AG04450 (cell line): ENCODE measurements around the gene EVPLL. TPM values are rescaled to one million over a fixed set of nuclear protein-coding genes. Genes with fewer than 3 reads are reported as not detected.
"Not testable (repeated sequence)": the region's sequence is repeated elsewhere in the genome, so short reads cannot be mapped to it uniquely, and the experiment has no call there.

Source experiments
- CTCF ChIA-PET: fragments of 300-600, 350-600 bp; formaldehyde crosslinking; extraction: SDS; loops from one replicate; lab custom pipeline; 2022; ENCODE audit warnings: antibody characterized with exemption, inconsistent platforms; lab: Charles Lee
- POLR2A ChIA-PET: fragments of 350-600 bp; formaldehyde crosslinking; extraction: SDS; loops from one replicate; lab custom pipeline; 2021; ENCODE audit warnings: antibody characterized with exemption, inconsistent platforms; lab: Yijun Ruan, JAX
- DNase-seq: peaks from one replicate; pipeline ENCODE4 v3.0.0-alpha.2; 2011; ENCODE audit warnings: low read depth, low spot score
- H3K27ac ChIP-seq: one replicate; pipeline ENCODE4 v1.5.1; 2012; ENCODE audit warnings: low read depth, low read length, control low read depth
- H3K27me3 ChIP-seq: one replicate; pipeline ENCODE4 v1.6.0; 2012; ENCODE audit warnings: low read length; ENCODE audit not compliant: control insufficient read depth, insufficient read depth
- H3K4me3 ChIP-seq: 2 replicates; pipeline ENCODE4 v1.5.1; 2011; ENCODE audit warnings: mild to moderate bottlenecking, low read depth, low read length, control low read depth
- H3K9me3 ChIP-seq: 2 replicates; pipeline ENCODE4 v1.5.1; 2012; ENCODE audit warnings: low read length; ENCODE audit not compliant: control insufficient read depth, insufficient read depth
- CTCF ChIP-seq: IDR thresholded peaks from 2 replicates; pipeline ENCODE4 v1.5.1; 2011; ENCODE audit warnings: low read depth, low read length, control low read depth, inconsistent platforms
- polyA plus RNA-seq: library from polyadenylated mRNA; depleted of rRNA; stranded (reverse); fragments of >200 nt; gene quantifications from 2 replicates; pipeline ENCODE4 v1.2.3, GENCODE V29; 2011

The EVPLL gene
- polyA plus RNA-seq, 1 experiment, result not detected

GRCh38 chr17:18368946-18369345 lies 8.6 kb upstream of the EVPLL start:
- CTCF ChIA-PET, result no interaction called here
- Histone ChIP-seq H3K4me3 (no peak overlapping the region), H3K9me3 (no peaks in the 10 kb centered on the region; the same call in 1 of the 2 replicates), H3K27me3 (peaks cover 4% of the 10 kb centered on the region), H3K27ac (no peak overlapping the region)
- TF ChIP-seq CTCF, result no peak
- POLR2A ChIA-PET, result no interaction called here
- DNase-seq, result no peak

GRCh38 chr17:18370761-18371160 lies 6.8 kb upstream of the EVPLL start:
- Histone ChIP-seq H3K27ac (no peak overlapping the region), H3K27me3 (peaks cover 4% of the 10 kb centered on the region), H3K4me3 (no peak overlapping the region), H3K9me3 (peaks cover 3% of the 10 kb centered on the region)
- ChIA-PET CTCF (no interaction called here), POLR2A (no interaction called here)
- TF ChIP-seq CTCF, result no peak
- no peak for DNase-seq

GRCh38 chr17:18371455-18371854 lies 6.1 kb upstream of the EVPLL start:
- POLR2A ChIA-PET, result no interaction called here
- H3K9me3 ChIP-seq, result peaks cover 3% of the 10 kb centered on the region
- CTCF ChIA-PET, result no interaction called here

GRCh38 chr17:18373181-18373580 lies 4.4 kb upstream of the EVPLL start:
- POLR2A ChIA-PET, DNase-seq, H3K9me3 ChIP-seq, H3K4me3 ChIP-seq, H3K27me3 ChIP-seq, CTCF ChIA-PET, H3K27ac ChIP-seq: not testable (repeated sequence)

More at GRCh38 chr17:18371455-18371854, 6.1 kb upstream of the EVPLL start:
- no peak overlapping the region for H3K27ac ChIP-seq
- no peak for TF ChIP-seq CTCF
- no peak overlapping the region for H3K4me3 ChIP-seq
- peaks cover 4% of the 10 kb centered on the region for H3K27me3 ChIP-seq
- no peak for DNase-seq

- TF ChIP-seq CTCF, result no peak
- Histone ChIP-seq H3K9me3 (peaks cover 3% of the 10 kb centered on the region), H3K4me3 (no peak overlapping the region), H3K27me3 (peaks cover 5% of the 10 kb centered on the region), H3K27ac (no peak overlapping the region)
- ChIA-PET CTCF (no interaction called here), POLR2A (no interaction called here)
- no peak for DNase-seq
These were observed 3.4 kb upstream of the EVPLL start for GRCh38 chr17:18374216-18374615.

GRCh38 chr17:18378205-18378505 lies 577 bp downstream of the EVPLL start:
- no peak for TF ChIP-seq CTCF
- H3K4me3 ChIP-seq, result no peak overlapping the region
- no peak overlapping the region for H3K27ac ChIP-seq
- peaks cover 21% of the 10 kb centered on the region for H3K27me3 ChIP-seq
- ChIA-PET CTCF (no interaction called here), POLR2A (no interaction called here)
- no peak for DNase-seq
- peaks cover 3% of the 10 kb centered on the region for H3K9me3 ChIP-seq

GRCh38 chr17:18378614-18379013 lies 1.0 kb downstream of the EVPLL start:
- DNase-seq, POLR2A ChIA-PET, H3K9me3 ChIP-seq, H3K4me3 ChIP-seq, CTCF ChIA-PET, H3K27ac ChIP-seq: not testable (repeated sequence)
- H3K27me3 ChIP-seq, result peaks cover 23% of the 10 kb centered on the region
